Left hindlimb (tissue), 1 donor: ENCODE measurements around the gene MAML3.
"Not testable (repeated sequence)": the region's sequence is repeated elsewhere in the genome, so short reads cannot be mapped to it uniquely, and the experiment has no call there.

Experiments
- DNase-seq: peaks from one replicate; pipeline ENCODE4 v3.0.0-alpha.2; 2018

MAML3 gene

DNA sequence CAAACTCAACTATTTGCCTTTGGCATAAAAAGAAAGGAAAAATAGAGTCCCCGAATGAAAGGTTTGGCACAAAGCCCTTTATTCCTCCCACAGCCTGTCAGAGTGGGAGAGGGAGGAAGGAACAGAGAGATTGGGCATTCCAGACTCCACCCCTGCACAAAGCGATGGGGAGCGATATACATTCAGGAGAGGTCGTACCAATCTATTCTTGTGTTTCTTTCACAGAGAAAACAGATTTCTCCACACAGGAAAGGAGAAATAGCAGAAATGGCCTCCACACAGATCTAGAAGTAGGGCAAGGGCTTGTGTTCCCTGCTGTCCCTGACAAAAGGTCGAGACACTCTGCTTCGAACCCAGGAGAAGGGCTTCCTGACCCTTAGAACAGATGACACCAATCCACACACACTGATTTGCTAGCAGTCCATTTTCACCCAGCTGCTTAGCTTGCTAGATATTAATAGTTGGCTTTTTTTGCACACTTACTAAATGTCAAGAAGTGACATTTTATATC, 197.4 kb downstream of the MAML3 start:
- no peak for DNase-seq

DNA sequence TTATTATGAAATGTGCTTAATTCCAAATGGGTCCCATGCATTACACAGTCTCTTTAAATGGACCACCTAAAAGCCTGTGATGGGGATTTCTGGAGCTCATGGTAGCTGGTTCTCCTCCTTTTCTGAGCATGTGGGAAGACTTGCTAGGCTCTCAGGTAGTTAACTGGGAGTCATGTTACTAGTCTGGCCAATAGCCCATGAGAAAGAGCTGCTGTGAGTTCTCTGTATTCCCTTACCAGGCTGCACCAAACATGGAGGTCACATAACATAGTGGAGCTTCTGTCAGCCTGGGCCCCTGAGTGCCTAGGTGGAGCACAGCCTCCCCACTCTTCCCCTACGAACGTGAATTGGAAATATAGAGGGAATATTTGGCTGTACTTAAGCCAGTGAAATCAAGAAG, 198.4 kb downstream of the MAML3 start:
- no peak for DNase-seq

DNA sequence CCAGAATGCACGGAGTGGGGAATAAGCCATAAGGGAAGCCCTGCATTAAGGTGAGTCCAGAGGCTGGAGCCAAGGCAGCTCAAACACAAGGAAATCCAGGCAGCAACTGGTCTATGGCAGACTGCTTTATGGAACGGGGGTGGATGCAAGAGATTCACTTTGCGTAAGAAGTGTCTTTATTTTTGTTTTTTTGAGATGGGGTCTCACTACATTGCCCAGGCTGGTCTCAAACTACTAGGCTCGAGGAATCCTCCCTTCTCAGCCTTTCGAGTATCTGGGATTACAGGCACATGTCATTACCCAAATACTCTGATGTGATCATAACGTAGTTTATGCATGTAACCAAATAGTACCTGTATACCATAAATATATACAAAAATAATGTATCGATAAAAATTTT, 199.5 kb downstream of the MAML3 start:
- no peak for DNase-seq

DNA sequence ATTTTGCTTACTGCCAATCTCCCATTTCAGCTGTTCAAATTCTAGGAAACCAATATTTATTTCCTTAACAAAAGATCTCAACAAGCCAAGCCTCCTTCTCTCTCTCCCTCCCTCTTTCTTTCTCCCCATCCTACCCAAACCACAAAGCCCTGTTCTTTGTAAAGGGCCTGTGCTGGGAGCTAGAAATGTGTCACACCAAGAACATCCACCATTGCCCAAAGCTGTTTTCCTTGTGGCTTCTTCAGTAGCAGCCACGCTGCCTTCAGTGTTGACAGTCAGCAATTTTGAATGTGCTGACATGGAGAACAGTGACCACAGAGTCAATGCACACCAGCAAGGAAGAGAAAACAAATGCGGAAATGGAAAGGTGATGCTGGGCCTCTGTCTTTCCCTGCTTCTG, 203.0 kb downstream of the MAML3 start:
- DNase-seq = peak; percentile 45

DNA sequence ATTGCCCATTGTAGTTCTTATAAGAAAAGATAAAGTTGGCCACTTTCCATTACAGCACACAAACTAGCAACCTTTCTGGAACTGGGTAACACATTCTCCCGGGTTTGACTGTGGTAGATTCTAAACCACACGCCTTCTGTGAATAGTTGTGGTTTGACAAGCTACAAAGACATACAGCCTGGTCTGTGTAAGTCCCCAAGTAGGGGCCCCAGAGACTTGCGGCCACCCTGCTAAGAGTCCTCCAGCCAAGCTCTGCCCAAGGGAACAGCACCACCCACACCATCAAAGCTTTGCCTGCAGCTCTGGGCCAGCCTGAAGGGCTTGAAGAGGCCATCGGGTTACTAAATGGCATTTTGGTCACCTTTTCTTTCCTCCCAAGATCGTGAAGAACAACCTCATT, 203.4 kb downstream of the MAML3 start:
- peak; percentile 68 for DNase-seq

DNA sequence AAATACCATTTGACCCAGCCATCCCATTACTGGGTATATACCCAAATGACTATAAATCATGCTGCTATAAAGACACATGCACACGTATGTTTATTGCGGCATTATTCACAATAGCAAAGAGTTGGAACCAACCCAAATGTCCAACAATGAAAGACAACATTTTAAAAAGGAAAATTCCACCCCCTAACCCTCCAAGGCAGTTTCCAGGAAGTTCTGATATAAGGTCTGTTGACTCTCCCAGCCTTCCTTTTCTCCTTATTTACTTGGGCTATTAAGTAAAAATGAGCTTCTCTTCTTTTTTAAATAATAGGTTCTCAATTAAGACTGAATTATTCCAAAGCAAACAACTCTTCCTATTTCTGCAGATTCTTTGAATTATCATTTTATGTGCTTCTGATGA, 209.1 kb downstream of the MAML3 start:
- not testable (repeated sequence) for DNase-seq

DNA sequence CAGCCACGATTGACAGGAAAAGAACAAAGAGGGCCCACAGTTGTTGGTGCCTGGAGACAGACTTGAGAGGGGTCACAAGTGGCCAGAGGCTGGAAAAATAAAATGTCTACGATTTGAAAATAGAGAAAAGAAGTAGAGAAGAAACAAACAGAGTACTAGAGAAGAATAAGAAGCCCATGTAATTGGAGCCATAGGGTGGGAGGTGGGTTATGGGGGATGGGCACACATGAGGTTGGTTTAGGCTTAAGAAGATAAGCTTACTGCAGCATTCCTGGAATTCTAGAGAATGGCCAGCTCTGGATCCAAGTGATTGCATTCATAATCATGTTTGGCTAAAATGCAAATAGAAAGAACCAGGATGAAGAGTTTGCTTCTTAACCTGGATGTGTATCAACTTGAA, 210.7 kb downstream of the MAML3 start:
- no peak for DNase-seq

DNA sequence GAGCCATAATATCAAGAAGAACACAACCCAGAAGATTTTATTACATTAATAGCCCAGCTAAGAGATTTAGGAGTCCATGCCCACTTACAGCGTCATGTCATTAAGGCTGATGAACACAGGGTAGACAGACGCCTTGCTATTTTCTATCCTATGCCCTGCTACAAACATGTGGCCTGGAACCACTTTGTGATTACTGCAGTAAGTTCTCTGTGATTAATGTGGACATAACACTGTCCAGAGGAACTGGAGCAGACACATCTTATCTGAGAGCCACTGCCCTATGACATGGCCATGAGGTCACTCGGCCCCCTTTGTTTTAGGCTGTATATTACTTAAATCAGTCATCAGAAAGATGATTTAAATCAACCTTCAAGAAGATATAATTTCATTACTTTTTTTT, 211.7 kb downstream of the MAML3 start:
- DNase-seq = no peak

DNA sequence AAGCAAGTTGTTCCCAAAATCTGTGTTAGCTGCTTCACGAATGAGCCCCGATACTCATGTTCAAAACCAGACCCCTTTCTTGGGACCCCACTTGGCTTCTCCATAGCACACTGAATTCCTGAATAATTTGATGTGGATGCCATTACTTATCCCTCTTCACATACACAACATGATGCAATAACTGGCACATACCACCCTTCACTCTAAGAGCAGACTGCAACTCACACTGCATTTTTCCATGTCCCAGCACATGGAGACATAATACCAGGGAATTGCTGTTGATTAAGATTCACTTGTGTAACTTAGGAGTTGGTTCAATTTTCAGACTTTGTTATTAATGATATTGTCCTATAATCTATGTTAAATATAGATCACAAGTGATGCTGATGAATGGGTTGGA, 213.4 kb downstream of the MAML3 start:
- no peak for DNase-seq

DNA sequence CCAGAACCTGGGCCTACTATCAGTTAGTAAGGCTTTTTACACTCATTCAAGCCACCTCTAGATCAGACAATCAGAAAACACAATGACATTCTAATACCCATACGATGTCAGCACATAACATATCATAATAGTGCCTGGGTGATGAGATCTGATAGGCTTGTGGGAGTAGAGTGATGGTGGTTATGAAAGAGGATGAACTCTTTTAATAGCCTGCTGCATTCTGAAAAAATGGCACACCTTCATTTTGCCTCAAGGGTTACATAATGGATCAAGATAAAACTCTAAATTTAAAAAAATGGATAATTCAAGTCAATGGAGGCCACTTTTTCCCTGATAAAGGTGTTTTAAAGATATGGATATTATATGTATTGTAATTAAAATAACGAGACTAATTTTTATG, 215.6 kb downstream of the MAML3 start:
- no peak for DNase-seq

DNA sequence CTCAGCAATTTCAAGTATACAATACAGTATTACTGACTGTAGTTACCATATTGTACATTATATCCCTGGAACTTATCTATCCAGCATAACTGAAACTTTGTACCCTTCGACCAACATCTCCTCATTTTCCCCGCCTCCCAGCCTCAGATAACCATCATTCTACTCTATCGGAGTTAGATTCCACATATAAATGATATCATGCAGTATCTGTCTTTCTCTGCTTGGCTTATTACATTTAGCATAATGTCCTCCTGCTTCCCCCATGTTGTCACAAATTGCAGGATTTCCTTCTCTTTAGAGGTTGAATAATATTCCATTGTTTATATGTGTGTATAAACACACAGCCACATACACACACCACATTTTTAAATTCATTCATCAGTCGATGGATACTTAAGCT, 218.1 kb downstream of the MAML3 start:
- DNase-seq = no peak

DNA sequence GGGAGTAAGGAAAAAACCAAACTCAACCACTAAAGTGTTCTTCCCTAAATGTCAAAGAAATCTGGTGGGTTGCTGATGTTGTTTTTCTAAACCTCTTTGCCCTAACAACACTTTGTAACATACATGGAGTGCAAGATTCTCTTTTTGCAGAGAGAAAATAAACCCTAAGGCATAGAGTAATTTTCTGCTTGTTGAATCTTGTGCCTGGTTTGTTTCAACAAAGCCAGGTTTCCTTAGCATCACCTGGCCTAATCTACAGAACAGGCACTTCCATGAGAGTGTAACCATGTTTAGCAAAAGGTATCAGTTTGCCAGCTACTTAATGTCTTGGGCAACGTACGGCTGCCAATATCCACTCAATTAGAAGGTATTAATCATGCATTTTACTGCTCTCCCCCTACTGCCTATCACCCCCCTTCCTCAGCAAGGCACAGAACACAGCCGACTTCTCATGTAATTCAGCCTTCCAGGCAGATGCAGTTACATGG, 219.2 kb downstream of the MAML3 start:
- no peak for DNase-seq

DNA sequence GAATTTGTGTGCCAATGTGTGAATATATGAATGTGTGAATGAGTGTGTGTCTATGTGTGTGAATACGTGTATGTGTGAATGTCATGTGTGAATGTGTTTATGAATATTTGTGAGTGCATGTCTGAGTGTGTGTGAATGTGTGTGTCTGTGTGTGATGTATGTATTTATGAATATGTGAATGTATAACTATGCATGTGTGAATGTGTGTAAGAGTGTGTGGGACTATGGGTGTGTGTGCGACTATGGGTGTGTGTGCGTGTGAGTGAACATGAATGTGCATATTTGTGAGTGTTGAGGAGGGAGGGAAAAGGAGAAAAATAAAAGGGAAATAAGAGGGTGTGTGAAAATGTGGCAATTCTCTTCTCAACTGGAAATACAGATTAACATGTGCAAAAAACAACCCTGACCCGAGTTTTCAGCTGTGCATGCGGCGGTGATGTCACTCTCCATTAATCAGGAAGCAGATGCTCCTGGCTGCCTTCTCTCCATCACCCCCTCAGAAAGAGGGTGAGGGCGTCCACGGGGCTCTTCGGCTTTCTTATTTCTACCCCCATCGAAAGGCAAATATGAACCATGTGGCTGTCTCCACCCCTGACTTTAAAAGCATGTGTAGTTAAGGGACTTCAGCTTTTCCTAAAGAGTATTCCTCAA, 219.8 kb downstream of the MAML3 start:
- DNase-seq = peak; percentile 52

DNA sequence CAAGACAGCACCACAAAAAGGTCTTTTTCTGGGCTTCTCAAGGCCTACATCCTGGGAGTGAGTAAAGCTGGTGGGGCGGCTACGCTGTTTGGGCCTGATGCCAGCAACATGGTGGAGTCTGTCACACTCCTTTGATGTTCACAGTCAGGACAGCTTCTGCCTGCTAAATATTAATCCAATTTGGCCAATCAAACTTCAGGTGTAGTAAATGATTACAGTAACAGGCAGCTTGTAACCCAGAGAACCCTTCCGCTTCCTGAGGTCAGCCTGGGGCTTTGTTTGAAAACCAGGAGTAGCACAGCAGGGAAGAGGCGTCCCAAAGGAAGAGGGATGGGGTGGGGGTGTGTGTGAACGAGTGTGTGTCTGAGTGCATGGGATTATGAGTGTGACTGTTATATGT, 220.4 kb downstream of the MAML3 start:
- no peak for DNase-seq

DNA sequence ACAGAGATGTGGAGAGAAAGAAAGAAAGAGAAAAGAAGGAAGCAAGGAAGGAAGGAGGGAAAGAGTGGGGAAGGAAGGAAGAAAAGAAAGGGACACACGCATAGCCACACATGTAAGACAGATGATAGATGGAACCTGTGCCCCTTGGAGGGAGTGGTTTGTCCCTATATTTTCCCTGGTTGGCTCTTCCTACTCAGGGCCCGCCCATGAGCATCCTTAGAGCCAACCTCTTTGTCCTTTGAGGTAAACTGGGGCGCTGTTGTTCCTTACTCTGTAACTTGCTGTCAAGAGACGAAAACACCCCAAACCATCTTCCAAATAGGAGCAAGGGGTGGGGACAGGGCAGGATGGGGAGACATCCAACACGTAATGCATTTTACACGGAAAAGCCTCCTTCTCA, 220.9 kb downstream of the MAML3 start:
- DNase-seq = no peak

DNA sequence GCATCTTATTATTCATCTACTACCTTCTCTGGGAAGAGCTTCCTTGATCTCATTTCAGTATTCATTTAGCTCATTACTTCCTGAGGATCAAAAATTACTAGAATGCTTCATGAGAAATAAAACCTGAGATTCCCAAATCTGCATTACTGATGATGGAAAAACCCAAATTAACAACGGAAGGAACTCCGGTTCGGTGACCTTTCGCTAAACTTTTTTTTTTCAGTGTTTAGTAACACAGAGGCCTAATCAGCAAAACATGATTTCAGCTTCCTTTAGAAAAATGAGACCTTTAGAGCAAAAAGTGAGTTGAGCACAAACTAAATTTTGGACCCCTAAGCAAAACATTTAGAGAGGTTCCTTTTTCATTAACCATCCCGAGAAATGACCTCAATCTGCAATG, 229.2 kb downstream of the MAML3 start:
- no peak for DNase-seq

DNA sequence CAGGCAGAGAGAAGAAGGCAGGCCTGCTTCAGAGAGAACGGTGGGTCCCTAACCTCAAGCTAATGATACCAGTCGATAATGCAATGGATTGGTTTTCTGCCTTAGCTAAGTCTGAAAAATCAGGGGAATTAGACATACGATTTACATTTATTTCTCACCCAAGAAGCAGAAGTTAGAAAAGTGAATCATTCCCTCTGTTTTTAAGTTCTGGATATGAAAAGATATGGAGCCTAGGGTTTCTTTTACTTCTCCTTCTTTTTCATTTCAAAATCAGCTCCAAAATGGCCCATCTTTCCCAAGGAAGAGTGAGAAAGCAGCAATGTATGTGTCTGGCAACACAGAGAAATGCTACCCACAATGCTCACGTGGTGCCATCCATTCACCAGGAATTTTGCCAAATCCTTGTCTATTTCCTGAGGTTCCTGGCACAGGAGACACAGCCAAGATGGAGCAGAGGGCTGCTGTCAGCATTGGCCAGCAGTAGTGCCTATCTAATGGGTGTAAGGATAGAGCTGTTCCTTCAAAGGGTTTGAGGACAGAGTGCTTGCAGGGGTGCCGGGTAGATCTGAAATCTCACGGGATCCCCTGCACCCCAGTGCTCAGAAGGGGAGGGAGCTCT, 231.5 kb downstream of the MAML3 start:
- no peak for DNase-seq

DNA sequence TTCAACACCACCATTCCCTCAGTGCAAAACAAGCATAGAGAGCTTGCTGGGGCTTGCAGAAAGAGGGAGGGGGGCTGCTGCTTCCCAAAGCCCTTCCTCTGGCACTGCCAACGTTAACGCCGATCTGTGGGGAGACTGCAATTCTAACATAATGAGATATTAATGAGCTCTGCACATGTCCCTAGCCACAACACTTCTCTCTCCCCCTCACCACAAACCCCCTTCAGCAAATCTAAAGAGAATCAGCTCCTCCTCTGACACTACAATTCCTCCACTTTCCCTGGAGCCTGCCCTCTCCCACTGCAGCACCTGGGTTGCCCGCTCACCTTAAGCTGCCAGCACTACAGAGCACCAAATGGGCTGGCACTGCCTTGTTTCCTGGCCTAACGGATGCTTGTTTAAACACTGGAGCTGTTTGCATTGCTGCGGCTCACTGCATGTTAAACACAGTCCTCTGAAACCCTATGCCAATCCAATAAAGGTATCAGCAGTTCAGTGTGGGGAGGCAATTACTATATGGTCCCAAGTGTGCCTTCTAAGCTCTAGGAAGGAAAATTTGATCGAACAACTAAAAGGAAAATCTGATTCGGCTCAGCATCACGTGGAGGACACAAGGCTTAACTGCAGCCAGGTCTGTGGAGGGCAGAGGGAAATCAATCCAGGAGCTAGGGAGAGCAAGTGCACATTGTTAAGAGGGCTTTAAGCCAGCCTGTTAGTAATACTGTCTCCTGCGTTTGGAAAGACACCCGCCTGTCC, 232.4 kb downstream of the MAML3 start:
- DNase-seq = no peak

DNA sequence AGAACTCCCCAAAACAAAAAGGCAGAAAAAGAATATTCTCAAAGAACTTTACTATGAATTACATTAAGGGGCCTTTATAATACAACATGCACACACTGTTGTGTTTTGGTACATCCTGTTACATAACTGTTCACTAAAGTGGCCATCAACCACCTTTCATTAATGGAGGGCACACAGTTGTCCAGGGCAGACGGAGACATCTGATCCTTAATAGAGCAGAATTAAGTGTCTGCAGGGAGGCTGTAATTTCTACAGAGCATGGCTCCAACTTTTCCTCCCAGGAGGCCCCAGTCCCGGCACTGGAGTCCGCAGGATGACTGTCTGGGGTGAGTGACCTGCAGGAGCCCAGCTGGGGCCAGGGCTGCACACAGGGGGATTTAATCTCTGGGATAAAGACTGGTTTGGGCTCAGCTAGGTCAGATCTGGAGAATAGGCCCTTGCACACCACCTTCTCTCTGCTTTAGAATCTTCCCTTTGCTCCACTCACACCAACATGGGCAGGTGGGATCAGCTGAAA, 233.4 kb downstream of the MAML3 start:
- DNase-seq = no peak

DNA sequence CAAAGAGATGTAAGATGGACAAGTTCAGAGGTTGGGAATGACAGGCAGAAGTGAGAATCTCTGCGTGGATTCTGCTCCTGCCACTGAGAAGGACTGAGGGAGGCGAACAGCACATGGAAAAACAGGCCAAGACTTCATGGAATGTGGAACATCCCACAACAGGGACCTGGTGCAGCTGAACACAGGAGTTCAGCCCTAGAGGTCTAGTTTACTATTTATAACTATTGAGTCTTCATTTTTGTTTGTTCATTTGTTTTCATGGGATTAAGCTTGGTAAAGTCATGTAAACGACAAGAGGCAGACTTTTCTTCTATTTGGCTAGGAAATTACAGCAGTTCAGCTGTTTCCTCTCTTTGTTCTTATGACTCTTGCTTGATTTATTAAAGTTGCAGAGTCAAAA, 234.5 kb downstream of the MAML3 start:
- DNase-seq = no peak

DNA sequence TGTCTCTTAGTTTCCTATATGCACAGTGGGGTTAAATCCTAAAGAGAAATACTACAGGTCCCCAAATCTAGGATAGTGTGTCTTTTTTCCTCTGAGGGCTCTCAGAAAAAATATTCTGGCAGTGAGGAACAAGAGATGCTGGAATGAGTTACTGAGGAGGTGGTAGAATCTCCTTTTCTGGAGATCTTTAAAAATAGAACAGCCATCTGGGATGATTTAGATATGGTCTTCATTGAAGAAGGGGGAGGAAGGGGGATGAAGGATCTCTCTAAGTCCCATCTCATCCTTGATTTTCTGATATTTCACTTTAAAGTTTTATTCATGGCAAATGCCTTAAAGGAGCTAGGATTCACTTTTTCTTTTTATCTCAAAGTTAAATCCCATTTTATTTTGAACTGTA, 235.0 kb downstream of the MAML3 start:
- DNase-seq = no peak

DNA sequence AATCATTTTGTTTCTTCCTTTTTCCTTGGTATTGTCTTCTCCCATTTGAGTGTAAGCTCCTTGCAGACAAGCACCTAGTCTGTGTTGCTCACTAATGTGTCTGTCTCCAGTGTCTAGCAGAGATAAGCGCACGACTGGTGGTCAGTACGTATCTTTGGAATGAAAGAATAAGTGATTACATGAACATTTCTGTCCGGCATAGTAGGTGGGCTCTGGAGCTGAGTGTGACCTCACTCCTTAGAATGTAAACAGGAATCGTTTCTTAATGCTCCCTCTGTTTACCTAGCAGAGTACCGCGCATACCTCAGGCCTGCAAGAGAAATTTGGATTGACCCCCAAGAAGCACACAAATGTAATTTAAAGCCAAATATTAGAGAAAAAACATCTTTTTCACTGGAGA, 235.4 kb downstream of the MAML3 start:
- DNase-seq = no peak

DNA sequence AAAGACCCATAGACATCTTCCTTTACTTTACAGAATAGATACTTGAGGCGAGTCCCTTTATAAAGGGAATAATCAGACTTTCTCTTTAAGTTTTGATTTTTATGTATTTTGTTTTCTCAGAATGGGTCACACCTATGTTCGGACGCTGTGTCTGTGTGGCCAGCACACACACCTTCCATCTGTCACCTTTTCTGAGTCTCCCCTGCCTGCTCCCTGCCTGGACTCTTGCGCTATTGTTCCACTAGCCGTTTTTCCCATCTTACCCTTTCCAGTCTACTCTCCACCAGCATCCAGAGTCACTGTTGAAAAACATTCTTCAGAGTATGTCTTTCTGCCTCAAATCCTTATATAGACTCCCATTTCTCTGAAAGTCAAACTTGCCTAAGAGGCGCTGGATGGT, 236.1 kb downstream of the MAML3 start:
- DNase-seq = no peak

DNA sequence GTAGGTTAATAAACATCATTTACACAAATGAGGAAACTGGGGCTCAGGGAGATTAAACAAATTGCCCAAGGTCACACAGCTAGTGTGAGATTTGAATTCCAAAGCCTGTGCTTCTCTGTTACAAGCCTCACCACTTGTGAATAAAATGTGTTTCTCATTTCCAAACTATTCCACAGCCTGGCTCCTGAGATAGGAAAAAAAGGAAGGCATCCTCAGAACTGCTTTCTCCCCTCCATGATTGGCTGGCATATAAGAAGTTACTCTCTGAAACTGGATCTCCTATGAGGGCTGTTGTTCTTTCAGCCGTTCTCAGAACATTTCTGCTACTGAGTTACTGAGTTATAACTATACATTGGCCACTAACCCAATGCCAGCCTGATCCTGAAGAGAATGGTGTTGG, 237.9 kb downstream of the MAML3 start:
- DNase-seq = no peak
